ENCODE results near the gene TIMM10. TPM values are rescaled to one million over a fixed set of nuclear protein-coding genes. Genes with fewer than 3 reads are reported as not detected.

TIMM10 gene
- total RNA-seq, 3 donors from 2014 or later: 37.2 to 56.4 (median 45.9) TPM

DNA sequence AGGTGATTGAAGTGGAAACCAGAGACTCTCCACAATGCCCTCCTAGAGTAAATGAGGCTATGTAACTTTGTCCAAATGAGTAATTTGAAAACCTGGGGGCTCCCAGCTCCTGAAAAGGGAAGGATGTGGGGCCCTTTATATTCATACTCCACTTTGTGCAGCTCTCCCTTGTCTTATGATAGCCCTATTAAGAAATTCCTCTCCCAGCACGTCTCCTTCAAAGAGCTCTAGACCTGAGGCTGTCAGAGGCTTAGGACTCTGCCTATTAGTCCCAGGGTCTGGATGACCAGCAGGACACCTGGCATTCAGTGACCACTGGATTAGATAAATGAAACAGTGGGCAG lies 17.1 kb downstream of the TIMM10 start:
- intact Hi-C loops (cut with DNase I; ENCODE audit: low total_unique reads): no loop called here
- Histone ChIP-seq H3K4me1 (peaks cover 3 to 8% of the 10 kb centered on the region in 2 donors), H3K27me3 (no peaks in the 10 kb centered on the region), H3K9me3 (no peaks in the 10 kb centered on the region), H3K36me3 (no peaks in the 10 kb centered on the region), H3K4me3 (peak overlapping the region in 1 of 3 donors; percentile 90), H3K27ac (peak overlapping the region in 1 of 2 donors; percentile 66)
- DNase-seq (ENCODE audit: low spot score in 2 of 2): no peak
- TF ChIP-seq POLR2AphosphoS5 (IDR thresholded peaks at IDR 0.05) (no peak), CTCF (IDR thresholded peaks at IDR 0.05) (no peak), POLR2A (IDR thresholded peaks at IDR 0.05) (no peak)

DNA sequence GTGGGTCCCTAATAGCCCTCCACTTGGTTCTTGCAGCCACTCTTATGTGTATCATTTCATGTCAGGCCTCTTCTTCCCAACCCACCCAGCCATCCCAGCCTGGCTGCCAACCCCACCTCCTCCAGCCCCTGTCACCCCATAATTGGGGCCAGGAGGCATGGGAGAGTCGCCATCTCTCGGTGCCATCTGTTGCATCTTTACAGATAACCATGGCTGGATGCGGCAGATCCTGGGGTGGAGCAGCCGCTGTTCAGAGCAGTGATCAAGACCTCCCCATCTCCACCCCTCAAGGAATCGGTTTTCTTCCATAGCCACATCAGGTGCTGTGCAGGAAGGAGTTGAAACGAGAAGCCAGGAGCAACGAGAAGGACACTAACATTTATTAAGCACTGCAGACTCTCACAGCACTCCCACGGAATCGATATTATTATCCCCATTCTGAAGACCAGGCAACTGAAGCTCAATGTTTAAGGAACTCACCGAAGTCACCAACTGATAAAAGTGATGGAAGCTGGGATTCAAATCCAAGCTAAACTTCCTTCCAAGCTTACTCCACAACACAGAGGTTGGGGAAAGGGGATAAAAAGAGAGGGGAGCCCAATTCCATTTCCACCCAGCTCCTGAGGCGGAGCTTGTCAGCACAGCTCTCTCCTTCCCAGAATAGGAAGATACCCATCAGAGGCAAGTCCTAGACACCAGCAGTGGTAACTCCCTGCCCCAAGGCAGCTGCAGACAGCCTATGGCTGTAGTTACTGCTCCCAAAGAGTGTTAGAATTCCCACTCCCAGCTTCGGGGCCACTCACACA lies 17.7 kb downstream of the TIMM10 start:
- Histone ChIP-seq H3K27ac (no peak overlapping the region), H3K9me3 (no peaks in the 10 kb centered on the region)
- intact Hi-C loops (cut with DNase I; ENCODE audit: low total_unique reads): loop anchor here (1.0 kb wide), 1 partner anchor 21 kb away; no protein-coding TSS in a partner anchor

GRCh38 chr11:57511741-57512430 lies 18.7 kb downstream of the TIMM10 start:
- no peaks in the 10 kb centered on the region for H3K9me3 ChIP-seq
- no peak for DNase-seq (ENCODE audit: low spot score in 2 of 2)

More for the DNA sequence above, 17.7 kb downstream of the TIMM10 start:
- Histone ChIP-seq H3K27me3 (no peaks in the 10 kb centered on the region), H3K4me3 (no peak overlapping the region), H3K36me3 (no peaks in the 10 kb centered on the region), H3K4me1 (peaks cover 3 to 8% of the 10 kb centered on the region in 2 donors)
- no peak for DNase-seq (ENCODE audit: low spot score in 2 of 2)
- TF ChIP-seq POLR2AphosphoS5 (IDR thresholded peaks at IDR 0.05): no peak

DNA sequence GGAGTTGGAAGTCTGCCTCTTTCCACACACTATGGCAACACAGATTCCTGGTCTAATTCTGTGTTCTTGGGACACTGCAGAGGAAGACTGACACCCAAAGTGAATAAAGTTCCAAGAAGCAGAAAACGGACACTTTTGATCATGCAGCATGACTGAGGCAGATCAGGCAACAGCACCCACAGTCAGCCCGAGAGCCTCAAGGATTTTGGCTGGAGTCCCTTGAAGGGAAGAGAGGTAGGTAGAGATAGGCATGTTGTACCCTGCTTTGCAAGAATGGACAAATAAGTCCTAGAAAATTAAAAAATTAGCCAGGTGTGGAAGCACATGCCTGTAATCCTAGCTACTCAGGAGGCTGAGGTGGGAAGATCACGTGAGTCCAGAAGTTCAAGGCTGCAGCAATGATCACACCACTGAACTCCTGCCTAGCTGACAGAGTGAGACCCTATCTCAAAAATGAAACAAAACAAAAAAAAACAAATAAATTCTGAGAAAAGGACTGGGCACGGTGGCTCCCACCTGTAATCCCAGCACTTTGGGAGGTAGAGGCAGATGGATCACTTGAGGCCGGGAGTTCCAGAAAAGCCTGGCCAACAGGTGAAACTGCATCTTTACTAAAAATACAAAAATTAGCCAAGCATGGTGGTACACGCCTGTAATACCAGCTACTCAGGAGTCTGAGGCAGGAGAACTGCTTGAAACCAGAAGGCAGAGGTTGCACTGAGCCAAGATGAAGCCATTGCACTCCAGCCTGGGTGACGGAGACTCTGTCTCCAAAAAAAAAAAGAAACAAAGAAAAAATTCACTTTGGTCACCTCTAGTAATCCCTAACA lies 22.0 kb downstream of the TIMM10 start:
- intact Hi-C loops (cut with DNase I; ENCODE audit: low total_unique reads): no loop called here
- H3K4me3 ChIP-seq: no peak overlapping the region
- no peaks in the 10 kb centered on the region for H3K36me3 ChIP-seq
- peaks cover 0 to 2% of the 10 kb centered on the region in 2 donors for H3K4me1 ChIP-seq
- H3K9me3 ChIP-seq: no peaks in the 10 kb centered on the region
- no peak for TF ChIP-seq POLR2A (IDR thresholded peaks at IDR 0.05)
- no peak for TF ChIP-seq POLR2AphosphoS5 (IDR thresholded peaks at IDR 0.05)
- no peak overlapping the region for H3K27ac ChIP-seq
- H3K27me3 ChIP-seq: no peaks in the 10 kb centered on the region
- DNase-seq (ENCODE audit: low spot score in 2 of 2): no peak

More at GRCh38 chr11:57511741-57512430, 18.7 kb downstream of the TIMM10 start:
- H3K36me3 ChIP-seq: no peaks in the 10 kb centered on the region
- H3K4me1 ChIP-seq: peaks cover 3 to 8% of the 10 kb centered on the region in 2 donors
- no peaks in the 10 kb centered on the region for H3K27me3 ChIP-seq
- H3K4me3 ChIP-seq: no peak overlapping the region
- intact Hi-C loops (cut with DNase I; ENCODE audit: low total_unique reads): loop anchor here (1.0 kb wide), 1 partner anchor 20 kb away; no protein-coding TSS in a partner anchor
- H3K27ac ChIP-seq: no peak overlapping the region
- TF ChIP-seq POLR2A (IDR thresholded peaks at IDR 0.05): no peak
- TF ChIP-seq CTCF (IDR thresholded peaks at IDR 0.05): no peak
- TF ChIP-seq POLR2AphosphoS5 (IDR thresholded peaks at IDR 0.05): no peak

- Histone ChIP-seq H3K4me3 (no peak overlapping the region), H3K9me3 (no peaks in the 10 kb centered on the region), H3K27ac (no peak overlapping the region), H3K4me1 (no peaks in the 10 kb centered on the region), H3K27me3 (no peaks in the 10 kb centered on the region), H3K36me3 (no peaks in the 10 kb centered on the region)
- DNase-seq (ENCODE audit: low spot score in 2 of 2): no peak
- TF ChIP-seq CTCF (IDR thresholded peaks at IDR 0.05): no peak
- no peak for TF ChIP-seq POLR2AphosphoS5 (IDR thresholded peaks at IDR 0.05)
- no peak for TF ChIP-seq POLR2A (IDR thresholded peaks at IDR 0.05)
- intact Hi-C loops (cut with DNase I; ENCODE audit: low total_unique reads): no loop called here
Measured at GRCh38 chr11:57506522-57506921, 24.0 kb downstream of the TIMM10 start.

All from breast epithelium (tissue), 4 donors.